Neural crest cell (in vitro differentiated cells): ENCODE results near the gene TTC16. TPM values are rescaled to one million over a fixed set of nuclear protein-coding genes. Genes with fewer than 3 reads are reported as not detected.

Source experiments
- DNase-seq: peaks from one replicate; pipeline ENCODE4 v3.0.0; 2021; ENCODE audit warnings: low read depth, mixed read lengths, low spot score
- H3K27ac Mint-ChIP-seq: one replicate; pipeline ENCODE4 v1.8.0; 2021; ENCODE audit warnings: mild to moderate bottlenecking, mixed read lengths; ENCODE audit not compliant: unreplicated experiment
- H3K27me3 Mint-ChIP-seq: 2 replicates; pipeline ENCODE4 v1.8.0; 2021; ENCODE audit warnings: low read depth, mild to moderate bottlenecking, mixed read lengths
- H3K36me3 Mint-ChIP-seq: 2 replicates; pipeline ENCODE4 v1.8.0; 2021; ENCODE audit warnings: low read depth, mild to moderate bottlenecking, mixed read lengths
- H3K4me1 Mint-ChIP-seq: 2 replicates; pipeline ENCODE4 v1.8.0; 2021; ENCODE audit warnings: mixed read lengths
- H3K4me3 Mint-ChIP-seq: one replicate; pipeline ENCODE4 v1.8.0; 2021; ENCODE audit warnings: mild to moderate bottlenecking, mixed read lengths
- H3K9me3 Mint-ChIP-seq: 2 replicates; pipeline ENCODE4 v1.8.0; 2021; ENCODE audit warnings: mixed read lengths
- total RNA-seq: library from RNA; stranded (reverse); gene quantifications from 2 replicates; pipeline ENCODE4 v1.2.1, GENCODE V29; 2021
- TF ChIP-seq, protein P1 (sequence below): fragments of 200-600 bp; sonication (generic); conservative IDR thresholded peaks from 2 replicates; pipeline ENCODE4 v1.5.0; 2021; ENCODE audit warnings: antibody characterized with exemption, mild to moderate bottlenecking

The TTC16 gene
- total RNA-seq, 1 donor from 2014 or later = not detected

DNA sequence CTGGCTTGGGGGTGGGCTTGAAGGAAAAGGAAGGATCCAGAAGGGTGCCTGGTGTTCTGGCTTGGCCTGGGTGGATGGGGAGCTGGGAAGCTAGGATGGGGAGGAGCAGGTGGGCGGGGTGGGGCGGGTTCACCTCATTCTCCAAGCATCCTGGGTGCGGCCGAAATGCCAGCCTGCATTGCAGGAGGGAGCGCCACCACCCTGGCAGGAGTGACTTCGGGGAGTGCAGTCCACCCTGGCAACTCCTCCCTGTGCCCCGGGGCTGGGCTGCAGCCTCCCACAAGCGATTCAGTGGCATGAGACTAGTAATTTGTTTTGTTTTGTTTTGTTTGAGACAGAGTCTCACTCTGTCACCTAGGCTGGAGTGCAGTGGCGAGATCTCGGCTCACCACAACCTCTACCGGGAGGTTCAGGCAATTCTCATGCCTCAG lies 5.5 kb downstream of the TTC16 start:
- no peaks in the 10 kb centered on the region for H3K9me3 Mint-ChIP-seq
- no peak for DNase-seq
- H3K4me1 Mint-ChIP-seq = peaks cover 8% of the 10 kb centered on the region
- no peaks in the 10 kb centered on the region for H3K36me3 Mint-ChIP-seq
- TF ChIP-seq, protein P1, sequence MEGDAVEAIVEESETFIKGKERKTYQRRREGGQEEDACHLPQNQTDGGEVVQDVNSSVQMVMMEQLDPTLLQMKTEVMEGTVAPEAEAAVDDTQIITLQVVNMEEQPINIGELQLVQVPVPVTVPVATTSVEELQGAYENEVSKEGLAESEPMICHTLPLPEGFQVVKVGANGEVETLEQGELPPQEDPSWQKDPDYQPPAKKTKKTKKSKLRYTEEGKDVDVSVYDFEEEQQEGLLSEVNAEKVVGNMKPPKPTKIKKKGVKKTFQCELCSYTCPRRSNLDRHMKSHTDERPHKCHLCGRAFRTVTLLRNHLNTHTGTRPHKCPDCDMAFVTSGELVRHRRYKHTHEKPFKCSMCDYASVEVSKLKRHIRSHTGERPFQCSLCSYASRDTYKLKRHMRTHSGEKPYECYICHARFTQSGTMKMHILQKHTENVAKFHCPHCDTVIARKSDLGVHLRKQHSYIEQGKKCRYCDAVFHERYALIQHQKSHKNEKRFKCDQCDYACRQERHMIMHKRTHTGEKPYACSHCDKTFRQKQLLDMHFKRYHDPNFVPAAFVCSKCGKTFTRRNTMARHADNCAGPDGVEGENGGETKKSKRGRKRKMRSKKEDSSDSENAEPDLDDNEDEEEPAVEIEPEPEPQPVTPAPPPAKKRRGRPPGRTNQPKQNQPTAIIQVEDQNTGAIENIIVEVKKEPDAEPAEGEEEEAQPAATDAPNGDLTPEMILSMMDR = no peak
- H3K27ac Mint-ChIP-seq = no peak overlapping the region
- no peaks in the 10 kb centered on the region for H3K27me3 Mint-ChIP-seq
- H3K4me3 Mint-ChIP-seq = no peak overlapping the region

DNA sequence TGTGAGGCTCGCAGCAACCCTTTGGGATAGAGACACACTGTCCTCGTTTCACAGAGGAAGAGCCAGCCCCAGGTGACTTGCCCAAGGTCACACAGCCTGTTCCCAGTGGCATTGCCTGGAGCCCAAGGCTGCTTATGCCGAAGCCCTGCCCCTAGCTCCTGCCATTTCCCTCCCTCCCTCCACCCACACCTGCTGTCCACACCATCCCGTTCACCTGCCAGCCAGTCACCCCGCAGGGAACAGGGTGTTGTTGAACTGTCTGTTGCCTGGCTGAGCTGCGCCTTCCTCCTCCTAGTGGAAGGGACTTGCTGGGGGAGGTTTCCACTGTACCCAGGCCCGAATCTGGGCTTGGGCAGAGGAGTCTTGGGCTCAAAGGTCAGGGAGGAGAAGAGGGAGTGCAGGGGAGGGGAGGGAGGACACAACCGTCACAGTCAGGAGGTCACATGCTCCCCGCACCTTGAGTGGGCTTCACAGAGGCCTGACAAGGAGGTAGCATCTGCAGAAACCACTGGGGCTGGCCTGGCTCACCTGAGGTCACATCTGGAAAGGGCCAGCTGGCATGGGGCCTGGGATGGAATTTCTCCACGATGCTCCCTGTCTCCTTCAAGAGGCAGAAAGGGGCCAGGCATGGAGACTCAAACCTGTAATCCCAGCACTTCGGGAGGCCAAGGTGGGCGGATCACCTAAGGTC lies 6.3 kb downstream of the TTC16 start:
- Mint-ChIP-seq H3K9me3 (no peaks in the 10 kb centered on the region), H3K27me3 (no peaks in the 10 kb centered on the region), H3K36me3 (no peaks in the 10 kb centered on the region), H3K27ac (no peak overlapping the region), H3K4me1 (peaks cover 8% of the 10 kb centered on the region), H3K4me3 (no peak overlapping the region)
- TF ChIP-seq, protein P1 = no peak
- DNase-seq = no peak

DNA sequence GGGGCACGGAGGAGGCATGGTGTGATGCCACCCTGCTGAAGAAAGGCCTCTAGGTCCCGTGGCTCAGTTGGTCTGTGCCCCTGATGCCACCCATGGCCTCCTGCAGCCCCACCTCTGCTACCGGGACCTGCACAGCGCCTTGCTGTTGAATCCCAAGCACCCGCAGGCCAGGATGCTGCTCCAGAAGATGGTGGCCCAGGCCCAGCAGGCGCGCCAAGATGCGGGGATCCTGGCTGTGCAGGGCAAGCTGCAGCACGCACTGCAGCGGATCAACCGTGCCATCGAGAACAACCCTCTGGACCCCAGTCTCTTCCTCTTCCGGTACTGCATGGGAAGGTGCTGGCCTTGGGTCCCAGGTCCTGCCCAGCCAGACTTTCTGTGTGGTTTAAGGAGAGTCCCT lies 7.1 kb downstream of the TTC16 start:
- H3K4me1 Mint-ChIP-seq = peaks cover 8% of the 10 kb centered on the region
- no peak overlapping the region for H3K27ac Mint-ChIP-seq
- H3K4me3 Mint-ChIP-seq = no peak overlapping the region
- TF ChIP-seq, protein P1 = no peak
- no peaks in the 10 kb centered on the region for H3K36me3 Mint-ChIP-seq
- no peaks in the 10 kb centered on the region for H3K27me3 Mint-ChIP-seq
- no peak for DNase-seq
- H3K9me3 Mint-ChIP-seq = no peaks in the 10 kb centered on the region

DNA sequence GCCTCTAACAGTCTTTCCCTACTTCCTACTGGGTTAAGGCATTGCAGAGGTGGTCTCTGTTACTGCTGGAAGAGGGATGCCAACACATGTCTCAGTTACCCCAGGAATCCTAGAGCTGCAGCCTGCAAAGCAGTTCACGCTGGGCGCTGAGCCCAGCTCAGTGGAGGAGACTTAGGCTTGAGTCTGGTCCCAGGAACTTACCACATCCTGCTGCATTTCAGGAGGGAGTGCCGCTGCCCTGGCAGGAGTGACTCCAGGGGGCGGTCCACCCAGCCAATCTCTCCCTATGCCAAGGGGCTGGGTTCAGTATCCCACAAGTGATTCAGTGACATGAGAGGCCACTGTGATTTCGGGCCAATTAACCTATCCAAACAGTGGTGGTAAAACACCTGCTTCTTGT lies 7.6 kb downstream of the TTC16 start:
- Mint-ChIP-seq H3K9me3 (no peaks in the 10 kb centered on the region), H3K36me3 (no peaks in the 10 kb centered on the region), H3K4me1 (peaks cover 8% of the 10 kb centered on the region), H3K27ac (no peak overlapping the region), H3K4me3 (no peak overlapping the region), H3K27me3 (no peaks in the 10 kb centered on the region)
- TF ChIP-seq, protein P1 = no peak
- DNase-seq = no peak

DNA sequence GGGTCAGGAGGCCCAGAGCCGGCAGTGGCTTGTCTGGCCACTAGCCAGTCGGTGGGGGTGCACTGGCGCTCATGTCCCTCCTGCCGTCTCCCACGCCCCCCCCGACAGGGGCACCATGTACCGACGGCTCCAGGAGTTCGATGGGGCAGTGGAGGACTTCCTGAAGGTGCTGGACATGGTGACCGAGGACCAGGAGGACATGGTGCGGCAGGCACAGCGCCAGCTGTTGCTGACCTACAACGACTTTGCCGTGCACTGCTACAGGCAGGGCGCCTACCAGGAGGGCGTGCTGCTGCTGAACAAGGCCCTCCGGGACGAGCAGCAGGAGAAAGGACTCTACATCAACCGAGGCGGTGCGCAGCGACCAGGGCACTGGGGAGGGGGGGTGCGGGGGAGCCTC lies 8.1 kb downstream of the TTC16 start:
- DNase-seq = no peak
- TF ChIP-seq, protein P1 = no peak
- H3K4me3 Mint-ChIP-seq = no peak overlapping the region
- H3K4me1 Mint-ChIP-seq = peaks cover 8% of the 10 kb centered on the region
- peak overlapping the region; percentile 19 for H3K27ac Mint-ChIP-seq
- H3K36me3 Mint-ChIP-seq = no peaks in the 10 kb centered on the region
- H3K9me3 Mint-ChIP-seq = no peaks in the 10 kb centered on the region
- H3K27me3 Mint-ChIP-seq = no peaks in the 10 kb centered on the region
